ENCODE data around the gene RUSC1. TPM values are rescaled to one million over a fixed set of nuclear protein-coding genes. Genes with fewer than 3 reads are reported as not detected.

The RUSC1 gene
- total and polyA plus RNA-seq, 2 of the 8 experiments (the other 6 are each of a cell fraction or from before 2014, with no cell fraction given): 54.6 to 90.4 TPM

GRCh38 chr1:155327981-155328380 lies 7.3 kb downstream of the RUSC1 start:
- Histone ChIP-seq H3K4me3 (ENCODE audit: extremely low read depth in 1 of 4, insufficient read depth in 2 of 4, low read depth in 3 of 4, low read length in 4 of 4) (no peak overlapping the region), H3K4ac (replicated peaks; ENCODE audit: insufficient read length, low read depth, low read length) (no peak overlapping the region), H3K79me1 (ENCODE audit: low read depth, low read length) (peaks cover 6% of the 10 kb centered on the region), H3K27ac (ENCODE audit: low read depth, low read length) (no peak overlapping the region), H2BK12ac (ENCODE audit: low read depth, low read length) (no peak overlapping the region), H3K4me1 (replicated peaks in 1 of 4; ENCODE audit: control insufficient read depth in 3 of 4, insufficient read depth in 4 of 4, low read length in 3 of 4) (peaks cover 0 to 7% (median 3%) of the 10 kb centered on the region in 4 experiments; a peak in 4 of 7 replicates), H4K5ac (ENCODE audit: insufficient read length, low read depth, low read length) (no peak overlapping the region), H3K4me2 (ENCODE audit: insufficient read depth in 1 of 2, low read depth in 2 of 2, low read length in 2 of 2) (no peak overlapping the region), H3K9ac (replicated peaks in 1 of 4; ENCODE audit: extremely low read depth in 1 of 4, low read depth in 3 of 4, low read length in 3 of 4) (no peak overlapping the region), H3K79me2 (ENCODE audit: control insufficient read depth in 1 of 2, insufficient read depth in 2 of 2, low read length in 2 of 2) (peaks cover 0 to 4% of the 10 kb centered on the region in 2 experiments; a peak in 1 of 4 replicates), H3K56ac (replicated peaks; ENCODE audit: insufficient read length, low read depth, low read length) (no peak overlapping the region), H3K23me2 (ENCODE audit: low read depth, low read length) (peaks cover 2% of the 10 kb centered on the region; the same call in 1 of the 2 replicates), H4K8ac (ENCODE audit: extremely low read depth, insufficient read depth, low read length) (no peak overlapping the region), H3K36me3 (ENCODE audit: control insufficient read depth in 2 of 4, insufficient read depth in 4 of 4, low read length in 3 of 4) (peaks cover 0 to 29% (median 3%) of the 10 kb centered on the region in 4 experiments; a peak in 7 of 8 replicates), H3K18ac (ENCODE audit: extremely low read depth, low read length) (no peak overlapping the region), H3K14ac (ENCODE audit: insufficient read length) (no peak overlapping the region), H3K23ac (ENCODE audit: insufficient read length) (no peak overlapping the region), H2BK120ac (replicated peaks; ENCODE audit: low read depth, low read length) (no peak overlapping the region), H2BK15ac (ENCODE audit: low read length) (no peak overlapping the region), H2AFZ (ENCODE audit: low read length) (no peak overlapping the region), H4K91ac (replicated peaks; ENCODE audit: insufficient read length, low read length) (no peak overlapping the region), H2BK5ac (ENCODE audit: low read depth, low read length) (no peak overlapping the region), H4K20me1 (replicated peaks in 1 of 2; ENCODE audit: control insufficient read depth in 1 of 2, insufficient read depth in 2 of 2, low read length in 2 of 2) (peaks cover 0 to 8% of the 10 kb centered on the region in 2 experiments), H3K9me3 (ENCODE audit: insufficient read depth in 2 of 2, low read depth in 1 of 2, low read length in 1 of 2) (no peaks in the 10 kb centered on the region), H3K27me3 (replicated peaks in 1 of 4; ENCODE audit: control insufficient read depth in 3 of 4, extremely low read depth in 1 of 4, insufficient read depth in 3 of 4, low read length in 3 of 4) (no peaks in the 10 kb centered on the region), H2BK20ac (ENCODE audit: low read length) (no peak overlapping the region), H2AK5ac (ENCODE audit: low read depth, low read length) (no peak overlapping the region)
- FAIRE-seq: no peak
- ChIA-PET POLR2A (ENCODE audit: partially characterized antibody) (interaction anchor here (1.2 to 1.6 kb wide), 2 partner anchors 10 to 20 kb away, joined by 3 to 4 read pairs; no protein-coding TSS in a partner anchor), CTCF (ENCODE audit: partially characterized antibody) (interaction anchor here (0.6 to 15.0 kb wide), 7 partner anchors 10 to 625 kb away, joined by 3 to 227 read pairs (median 4); partner anchors contain the start of gene ENTREP3)
- DNase-seq (ENCODE audit: low read depth in 1 of 2, low spot score in 2 of 2): no peak
- 87% methylated on average over 4 of the region's 4 CpGs; no CpG with 5 or more reads in 1 of the 2 experiments for WGBS, 2 experiments (ENCODE audit: extremely low coverage in 1 of 2, insufficient coverage in 1 of 2, insufficient read length in 1 of 2, insufficient replicate concordance in 2 of 2, low coverage in 1 of 2, low lambda C conversion rate in 2 of 2, missing lambda C conversion rate in 1 of 2)
- no peak for TF ChIP-seq RFX5 (IDR thresholded peaks at IDR 0.05; ENCODE audit: borderline replicate concordance, low read depth, low read length)
- TF ChIP-seq GTF2F1 (IDR thresholded peaks at IDR 0.05; ENCODE audit: borderline replicate concordance, low read depth, low read length): no peak
- TF ChIP-seq PHF8 (conservative IDR thresholded peaks at IDR 0.05; ENCODE audit: low read depth, low read length): no peak
- TF ChIP-seq NRF1 (IDR thresholded peaks at IDR 0.05; ENCODE audit: low read depth, low read length): no peak
- TF ChIP-seq POLR2A (IDR thresholded peaks at IDR 0.05; ENCODE audit: control extremely low read depth in 1 of 2, low read depth in 2 of 2, low read length in 2 of 2): no peak
- no peak for TF ChIP-seq JUN (IDR thresholded peaks at IDR 0.05; ENCODE audit: low read depth, low read length)
- TF ChIP-seq MAFK (IDR thresholded peaks at IDR 0.05; ENCODE audit: low read depth, low read length): no peak
- no peak for TF ChIP-seq POU5F1 (IDR thresholded peaks at IDR 0.05; ENCODE audit: low read depth, low read length)
- no peak for TF ChIP-seq RNF2 (IDR thresholded peaks at IDR 0.05; ENCODE audit: borderline replicate concordance, low read depth, low read length, missing control alignments, poor library complexity, severe bottlenecking)
- no peak for TF ChIP-seq TCF12 (IDR thresholded peaks at IDR 0.05; ENCODE audit: low read depth, low read length)
- TF ChIP-seq ZNF274 (IDR thresholded peaks at IDR 0.05; ENCODE audit: borderline replicate concordance, extremely low read depth, low read length): no peak
- TF ChIP-seq KDM4A (IDR thresholded peaks at IDR 0.05; ENCODE audit: low read depth, low read length, severe bottlenecking): no peak
- TF ChIP-seq CREB1 (IDR thresholded peaks at IDR 0.05): no peak
